Parathyroid adenoma (tissue), 2 donors: Measurements from ENCODE around the gene HYPK.
"Not testable (repeated sequence)": the region's sequence is repeated elsewhere in the genome, so short reads cannot be mapped to it uniquely, and the experiment has no call there.

ENCODE experiments used
- H2AFZ ChIP-seq: fragments of 300-600 bp; sonication (generic); one replicate; pipeline ENCODE4 v1.7.0; 2017; ENCODE audit warnings: antibody characterized with exemption, mild to moderate bottlenecking
- H3K27ac ChIP-seq: fragments of 300-600 bp; sonication (generic); one replicate; pipeline ENCODE4 v1.7.0; 2017
- H3K27me3 ChIP-seq: fragments of 300-600 bp; sonication (generic); one replicate; pipeline ENCODE4 v1.7.0; 2017; ENCODE audit warnings: low read length; ENCODE audit not compliant: control insufficient read depth, insufficient read depth
- H3K36me3 ChIP-seq: fragments of 300-600 bp; sonication (generic); one replicate; pipeline ENCODE4 v1.7.0; 2017; ENCODE audit warnings: low read length; ENCODE audit not compliant: control insufficient read depth, insufficient read depth
- H3K4me1 ChIP-seq: fragments of 300-600 bp; sonication (generic); one replicate; pipeline ENCODE4 v1.7.0; 2017; ENCODE audit warnings: control low read depth
- H3K4me2 ChIP-seq: fragments of 300-600 bp; sonication (generic); one replicate; pipeline ENCODE4 v1.7.0; 2017; ENCODE audit warnings: low read length
- H3K4me3 ChIP-seq: fragments of 300-600 bp; sonication (generic); one replicate; pipeline ENCODE4 v1.7.0; 2017; ENCODE audit warnings: low read depth, low read length
- H3K79me2 ChIP-seq: fragments of 300-600 bp; sonication (generic); one replicate; pipeline ENCODE4 v1.7.0; 2017; ENCODE audit warnings: control low read depth
- H3K9ac ChIP-seq: fragments of 300-600 bp; sonication (generic); one replicate; pipeline ENCODE4 v1.7.0; 2017; ENCODE audit warnings: mild to moderate bottlenecking
- H3K9me3 ChIP-seq: fragments of 300-600 bp; sonication (generic); one replicate; pipeline ENCODE4 v1.7.0; 2017; ENCODE audit warnings: low read length; ENCODE audit not compliant: control insufficient read depth
- CTCF ChIP-seq: fragments of 300-600 bp; sonication (generic); IDR thresholded peaks from one replicate; pipeline ENCODE4 v1.7.0; 2017; ENCODE audit warnings: antibody characterized with exemption, mild to moderate bottlenecking
- donor health status: primary hyperparathyroidism.

Gene HYPK

GRCh38 chr15:43828061-43828657, 27.8 kb downstream of the HYPK start:
- TF ChIP-seq CTCF: no peak
- H3K9ac ChIP-seq: no peak overlapping the region
- no peak overlapping the region for H3K27ac ChIP-seq
- H3K79me2 ChIP-seq: peaks cover 7% of the 10 kb centered on the region
- H2AFZ ChIP-seq: peak overlapping the region; percentile 20
- H3K4me2 ChIP-seq: no peak overlapping the region
- no peaks in the 10 kb centered on the region for H3K36me3 ChIP-seq
- no peaks in the 10 kb centered on the region for H3K27me3 ChIP-seq
- no peaks in the 10 kb centered on the region for H3K4me1 ChIP-seq
- H3K4me3 ChIP-seq: no peak overlapping the region
- H3K9me3 ChIP-seq: no peaks in the 10 kb centered on the region

GRCh38 chr15:43829951-43830540, 29.6 kb downstream of the HYPK start:
- H3K4me1 ChIP-seq, H3K36me3 ChIP-seq, H3K27ac ChIP-seq, H3K9ac ChIP-seq, H3K4me2 ChIP-seq, H3K4me3 ChIP-seq, H3K27me3 ChIP-seq, H3K9me3 ChIP-seq, H3K79me2 ChIP-seq, H2AFZ ChIP-seq: not testable (repeated sequence)

GRCh38 chr15:43830691-43831275, 30.4 kb downstream of the HYPK start:
- not testable (repeated sequence) for H3K4me2 ChIP-seq, H2AFZ ChIP-seq, H3K79me2 ChIP-seq, H3K9ac ChIP-seq, H3K4me3 ChIP-seq, H3K4me1 ChIP-seq, H3K27ac ChIP-seq, H3K9me3 ChIP-seq, H3K27me3 ChIP-seq, H3K36me3 ChIP-seq

DNA sequence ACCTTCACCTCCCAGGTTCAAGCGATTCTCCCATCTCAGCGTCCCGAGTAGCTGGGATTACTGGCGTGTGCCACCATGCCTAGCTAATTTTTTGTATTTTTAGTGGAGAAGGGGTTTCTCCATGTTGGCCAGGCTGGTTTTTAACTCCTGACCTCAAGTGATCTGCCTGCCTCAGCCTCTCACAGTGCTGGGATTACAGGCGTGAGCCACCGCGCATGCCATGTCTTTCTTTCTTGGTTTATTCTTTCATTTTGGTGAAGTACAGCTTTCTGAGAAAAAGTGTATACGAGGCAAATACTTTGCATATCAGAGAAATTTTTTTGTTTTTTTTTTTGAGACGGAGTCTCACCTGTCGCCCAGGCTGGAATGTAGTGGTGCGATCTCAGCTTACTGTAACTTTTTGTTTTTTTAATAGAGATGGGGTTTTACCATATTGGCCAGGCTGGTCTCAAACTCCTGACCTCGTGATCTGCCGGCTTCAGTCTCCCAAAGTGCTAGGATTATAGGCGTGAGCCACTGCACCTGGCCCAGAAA, 31.2 kb downstream of the HYPK start:
- not testable (repeated sequence) for H3K27ac ChIP-seq, H3K79me2 ChIP-seq, H3K4me3 ChIP-seq, H3K4me1 ChIP-seq, H3K9me3 ChIP-seq, H3K4me2 ChIP-seq, H2AFZ ChIP-seq, H3K36me3 ChIP-seq, H3K27me3 ChIP-seq, H3K9ac ChIP-seq

DNA sequence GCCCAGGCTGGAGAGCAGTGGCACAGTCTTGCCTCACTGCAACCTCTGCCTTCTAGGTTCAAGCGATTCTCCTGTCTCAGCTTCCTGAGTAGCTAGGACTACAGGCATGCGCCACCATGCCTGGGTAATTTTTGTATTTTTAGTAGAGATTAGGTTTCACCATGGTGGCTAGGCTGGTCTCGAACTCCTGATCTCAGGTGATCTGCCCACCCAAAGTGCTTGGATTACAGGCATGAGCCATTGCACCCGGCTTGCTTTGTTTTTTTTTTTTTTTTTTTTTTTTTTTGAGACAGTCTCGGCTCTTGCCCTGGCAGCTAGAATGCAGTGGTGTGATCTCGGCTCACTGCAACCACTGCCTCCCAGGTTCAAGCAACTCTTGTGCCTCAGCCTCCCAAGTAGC, 32.1 kb downstream of the HYPK start:
- not testable (repeated sequence) for H3K9ac ChIP-seq, H3K79me2 ChIP-seq, H3K27me3 ChIP-seq, H2AFZ ChIP-seq, H3K4me2 ChIP-seq, H3K4me1 ChIP-seq, H3K9me3 ChIP-seq, H3K4me3 ChIP-seq, H3K36me3 ChIP-seq, H3K27ac ChIP-seq

DNA sequence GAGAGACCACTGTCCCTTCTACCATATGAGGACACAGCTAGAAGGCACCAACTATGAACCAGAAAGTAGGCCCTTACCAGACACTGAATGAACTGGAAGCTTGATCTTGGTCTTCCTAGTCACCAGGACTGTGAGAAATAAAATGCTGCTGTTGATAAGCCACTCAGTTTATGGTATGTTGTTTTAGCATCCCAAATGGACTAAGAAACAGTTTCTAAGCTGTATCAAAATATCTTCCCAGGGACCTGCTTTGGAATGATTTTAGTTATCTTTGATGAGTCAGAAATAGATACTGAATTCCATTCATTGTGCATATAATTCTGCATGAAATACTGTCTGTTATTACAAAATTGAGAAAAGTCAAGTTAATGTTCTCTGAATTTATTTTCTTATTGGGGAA, 45.0 kb downstream of the HYPK start:
- no peak overlapping the region for H3K27ac ChIP-seq
- no peaks in the 10 kb centered on the region for H3K9me3 ChIP-seq
- no peaks in the 10 kb centered on the region for H3K36me3 ChIP-seq
- no peak overlapping the region for H3K4me3 ChIP-seq
- no peak overlapping the region for H3K9ac ChIP-seq
- TF ChIP-seq CTCF: no peak
- H3K79me2 ChIP-seq: no peaks in the 10 kb centered on the region
- no peak overlapping the region for H2AFZ ChIP-seq
- no peaks in the 10 kb centered on the region for H3K27me3 ChIP-seq
- H3K4me2 ChIP-seq: no peak overlapping the region
- H3K4me1 ChIP-seq: no peaks in the 10 kb centered on the region
